Dedifferentiated amniotic fluid mesenchymal stem cell (primary cell): Measurements from ENCODE around the gene SRGAP3.
A peak's percentile ranks its signal among the peaks of the same experiment; 100 is the strongest.
"Not testable (repeated sequence)": the region's sequence is repeated elsewhere in the genome, so short reads cannot be mapped to it uniquely, and the experiment has no call there.

ENCODE experiments used
- DNase-seq: peaks from one replicate; pipeline ENCODE4 v3.0.0-alpha.2; 2016; ENCODE audit errors: extremely low spot score

SRGAP3 gene

GRCh38 chr3:9085428-9085827 lies 164.0 kb downstream of the SRGAP3 start:
- DNase-seq: not testable (repeated sequence)

DNA sequence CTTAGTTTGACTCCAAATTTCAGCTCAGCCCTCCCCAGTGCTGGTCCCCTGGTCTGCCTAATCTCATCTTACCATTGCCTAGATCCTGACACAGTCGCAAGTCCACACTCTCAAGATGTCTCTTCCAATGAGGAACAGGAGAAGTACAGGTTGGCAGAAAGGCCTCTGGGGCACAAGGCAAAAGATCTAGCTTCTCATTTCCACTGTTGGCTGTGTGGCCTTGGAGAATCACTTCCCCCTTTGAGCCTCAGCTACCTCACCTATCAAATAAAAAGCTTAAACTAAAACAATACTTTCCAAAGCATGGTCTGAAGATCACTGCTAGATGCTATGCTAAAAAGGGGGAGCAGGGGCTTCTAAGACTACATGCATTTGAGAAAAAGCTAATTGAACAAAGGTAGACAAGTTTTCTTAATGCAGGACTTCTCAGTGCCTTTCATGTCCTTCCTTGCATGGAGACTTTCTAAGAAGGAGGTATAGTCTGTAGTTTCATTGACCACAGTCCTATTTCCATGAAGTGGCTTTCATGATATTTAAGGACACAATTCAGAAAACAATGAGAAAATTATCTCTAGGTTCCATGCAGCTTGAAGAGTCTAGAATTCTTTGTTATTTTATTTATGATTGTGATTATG lies 168.1 kb downstream of the SRGAP3 start:
- no peak for DNase-seq

DNA sequence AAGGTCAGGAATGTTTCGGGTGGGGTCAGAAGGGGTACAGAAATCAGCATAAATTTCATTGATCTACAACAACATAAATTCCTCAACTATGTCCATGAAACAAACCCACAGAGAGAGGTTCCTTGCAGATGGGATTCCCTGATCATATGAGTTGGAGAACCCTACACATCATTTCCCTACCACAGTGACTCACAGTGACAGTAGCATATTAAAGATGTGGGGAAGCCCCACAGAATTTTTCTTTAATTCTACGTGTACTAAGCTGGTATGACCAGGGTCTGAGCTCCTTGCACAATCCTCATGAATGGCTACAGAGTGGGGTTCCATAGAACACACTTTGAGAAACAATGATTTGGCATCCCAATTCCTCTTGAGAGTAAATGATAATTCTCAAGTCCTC lies 169.3 kb downstream of the SRGAP3 start:
- no peak for DNase-seq

DNA sequence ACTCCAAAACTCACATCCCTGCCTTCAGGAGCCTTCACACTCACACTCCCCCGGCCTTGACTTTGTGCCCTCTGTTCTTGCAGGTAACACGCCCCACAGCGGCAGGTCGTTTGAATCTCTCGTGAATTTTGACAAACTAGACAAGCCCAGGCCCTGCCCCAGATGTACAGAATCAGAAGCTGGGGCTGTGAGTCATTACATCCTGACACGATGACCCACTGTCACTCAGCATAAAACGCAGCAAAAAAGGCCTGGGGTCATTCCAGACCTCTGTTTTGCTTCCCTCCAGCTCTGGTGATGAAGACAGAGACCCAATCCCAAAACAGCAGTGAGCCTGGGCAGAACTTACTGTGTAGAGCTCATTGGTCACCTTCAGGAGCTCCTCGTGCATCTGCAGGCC lies 169.8 kb downstream of the SRGAP3 start:
- no peak for DNase-seq

GRCh38 chr3:9078561-9079240 lies 170.7 kb downstream of the SRGAP3 start:
- no peak for DNase-seq

GRCh38 chr3:9077029-9077428 lies 172.4 kb downstream of the SRGAP3 start:
- no peak for DNase-seq

- DNase-seq: no peak
Observed at GRCh38 chr3:9075762-9076161, 173.7 kb downstream of the SRGAP3 start.

- peak; percentile 52 for DNase-seq
Observed at GRCh38 chr3:9074079-9074478, 175.4 kb downstream of the SRGAP3 start.

- DNase-seq: no peak
Observed at GRCh38 chr3:9072667-9073009, 176.8 kb downstream of the SRGAP3 start.

GRCh38 chr3:9071936-9072666 lies 177.3 kb downstream of the SRGAP3 start:
- no peak for DNase-seq

DNA sequence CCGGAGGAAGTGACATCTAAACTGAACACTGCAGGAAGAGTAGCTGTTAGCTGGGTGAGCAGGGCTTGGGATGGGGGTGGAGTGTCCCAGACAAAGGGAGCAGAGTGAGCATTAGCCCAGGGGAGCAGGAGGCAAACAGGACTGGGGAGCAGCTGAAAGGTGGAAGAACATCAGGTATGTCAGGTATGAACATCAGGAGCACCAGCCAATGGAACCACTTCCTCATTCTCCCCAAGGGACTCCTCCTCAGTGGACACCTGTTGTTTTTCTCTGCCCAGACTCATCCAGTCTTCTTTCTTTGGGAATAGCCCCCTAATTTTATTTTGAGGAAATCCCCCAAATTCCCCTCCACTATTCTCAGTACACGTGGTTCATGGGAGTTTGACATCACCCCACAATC lies 178.5 kb downstream of the SRGAP3 start:
- DNase-seq: no peak

DNA sequence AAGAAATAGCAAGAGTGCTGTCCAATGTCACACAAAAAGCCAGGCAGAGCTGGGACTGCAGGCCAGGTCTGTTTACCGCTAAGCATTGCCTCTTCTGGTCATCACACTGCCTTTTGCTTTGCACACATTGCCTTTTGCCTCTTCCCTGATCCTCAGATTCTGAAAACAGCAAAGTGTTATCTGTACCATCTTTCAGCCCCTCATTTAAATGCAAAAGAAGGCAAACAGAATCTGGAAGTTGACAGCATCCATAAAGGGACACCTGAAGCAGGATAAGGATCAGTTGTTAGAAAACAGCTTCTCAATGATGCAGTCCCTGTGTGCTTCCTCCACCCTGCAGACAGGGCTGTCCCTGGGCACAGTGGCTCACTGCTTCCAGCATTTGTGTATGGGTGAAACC lies 179.5 kb downstream of the SRGAP3 start:
- no peak for DNase-seq

- DNase-seq: no peak
Observed at GRCh38 chr3:9068051-9068450, 181.4 kb downstream of the SRGAP3 start.

DNA sequence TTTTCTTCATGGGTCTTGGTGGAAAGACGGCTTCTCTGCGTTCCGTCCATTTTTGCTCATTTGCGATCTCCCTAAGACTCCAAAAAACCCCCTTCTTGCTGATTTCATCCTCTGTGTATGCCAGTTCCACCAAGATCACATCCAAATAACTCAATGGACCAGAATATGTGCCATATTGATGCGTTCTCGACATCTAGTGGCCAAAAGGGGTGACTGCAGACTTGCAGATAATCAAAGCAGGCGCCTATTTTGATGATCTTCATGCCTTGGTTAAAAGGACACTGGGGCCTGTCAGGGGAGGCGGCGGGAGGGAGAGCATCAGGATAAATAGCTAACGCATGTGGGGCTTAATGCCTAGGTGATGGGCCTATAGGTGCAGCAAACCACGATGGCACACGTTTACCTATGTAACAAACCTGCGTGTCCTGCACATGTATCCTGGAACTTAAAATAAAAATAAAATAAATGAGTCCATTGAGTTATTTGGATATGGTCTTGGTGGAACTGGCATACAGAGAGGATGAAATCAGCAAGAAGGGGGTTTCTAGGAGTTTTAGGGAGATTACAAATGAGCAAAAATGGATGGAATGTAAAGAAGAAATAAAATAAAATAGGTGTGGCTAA lies 182.0 kb downstream of the SRGAP3 start:
- DNase-seq: peak; percentile 60

GRCh38 chr3:9066775-9067174 lies 182.7 kb downstream of the SRGAP3 start:
- no peak for DNase-seq

GRCh38 chr3:9066141-9066540 lies 183.3 kb downstream of the SRGAP3 start:
- no peak for DNase-seq

GRCh38 chr3:9064850-9065249 lies 184.6 kb downstream of the SRGAP3 start:
- DNase-seq: no peak

DNA sequence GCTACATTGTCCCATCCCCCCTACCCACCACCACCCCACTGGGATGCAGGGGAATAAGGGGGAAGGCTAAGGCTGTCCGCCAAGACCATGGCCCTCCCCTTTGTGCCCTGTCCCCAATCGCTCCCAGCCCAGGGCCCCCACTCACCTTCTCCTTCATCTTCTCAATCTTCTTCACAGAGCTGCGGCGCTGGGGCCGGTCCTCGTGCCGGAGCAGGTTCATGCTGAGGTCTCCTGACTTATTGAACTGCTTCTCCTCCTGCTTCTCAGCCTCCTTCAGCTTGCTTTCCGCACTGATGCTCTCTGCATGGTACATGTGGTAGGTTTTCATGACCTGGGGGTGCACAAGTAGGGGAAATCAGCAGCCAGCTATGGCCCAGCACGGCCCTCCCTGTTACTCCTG lies 185.2 kb downstream of the SRGAP3 start:
- no peak for DNase-seq

- DNase-seq: no peak
Observed at GRCh38 chr3:9062570-9062969, 186.9 kb downstream of the SRGAP3 start.

DNA sequence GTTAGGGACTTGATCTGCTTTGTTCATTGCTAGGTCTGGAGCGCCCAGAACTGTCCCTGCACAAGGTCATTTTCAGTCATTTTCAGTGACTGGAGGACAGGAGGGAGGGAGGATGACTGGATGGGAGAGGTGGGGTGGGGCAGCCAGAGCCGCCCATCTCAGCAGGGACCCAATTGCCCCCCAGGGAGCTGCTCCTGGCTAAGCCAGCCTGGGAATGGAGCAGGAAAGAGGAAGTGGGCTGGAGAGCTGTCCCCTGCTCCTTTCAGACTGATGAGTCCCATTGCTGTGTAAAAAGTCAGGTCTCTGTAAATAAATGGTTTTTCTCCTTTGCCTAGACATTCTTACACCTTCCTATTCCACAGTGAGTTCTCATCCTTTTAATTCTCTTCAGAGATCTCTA lies 187.8 kb downstream of the SRGAP3 start:
- DNase-seq: no peak

- no peak for DNase-seq
Observed at GRCh38 chr3:9059489-9060400, 189.7 kb downstream of the SRGAP3 start.

GRCh38 chr3:9056581-9056980 lies 192.9 kb downstream of the SRGAP3 start:
- DNase-seq: no peak
